HL-60 (cell line): Measurements from ENCODE around the gene PRR15L.

Experiments used
- CTCF ChIP-seq: IDR thresholded peaks from one replicate; pipeline ENCODE4 v1.5.1; 2011; ENCODE audit warnings: low read length, control low read depth, inconsistent platforms; ENCODE audit not compliant: insufficient read depth
- GABPA ChIP-seq: IDR thresholded peaks from 2 replicates; pipeline ENCODE4 v1.6.1; 2012; ENCODE audit warnings: low read depth
- POLR2AphosphoS5 ChIP-seq: IDR thresholded peaks from 2 replicates; pipeline ENCODE4 v1.6.1; 2012; ENCODE audit warnings: low read depth
- TF ChIP-seq, protein P1 (sequence below): IDR thresholded peaks from 2 replicates; pipeline ENCODE4 v1.6.1; 2012; ENCODE audit warnings: low read depth; ENCODE audit not compliant: insufficient replicate concordance

- TF ChIP-seq CTCF, result no peak
- TF ChIP-seq, protein P1, sequence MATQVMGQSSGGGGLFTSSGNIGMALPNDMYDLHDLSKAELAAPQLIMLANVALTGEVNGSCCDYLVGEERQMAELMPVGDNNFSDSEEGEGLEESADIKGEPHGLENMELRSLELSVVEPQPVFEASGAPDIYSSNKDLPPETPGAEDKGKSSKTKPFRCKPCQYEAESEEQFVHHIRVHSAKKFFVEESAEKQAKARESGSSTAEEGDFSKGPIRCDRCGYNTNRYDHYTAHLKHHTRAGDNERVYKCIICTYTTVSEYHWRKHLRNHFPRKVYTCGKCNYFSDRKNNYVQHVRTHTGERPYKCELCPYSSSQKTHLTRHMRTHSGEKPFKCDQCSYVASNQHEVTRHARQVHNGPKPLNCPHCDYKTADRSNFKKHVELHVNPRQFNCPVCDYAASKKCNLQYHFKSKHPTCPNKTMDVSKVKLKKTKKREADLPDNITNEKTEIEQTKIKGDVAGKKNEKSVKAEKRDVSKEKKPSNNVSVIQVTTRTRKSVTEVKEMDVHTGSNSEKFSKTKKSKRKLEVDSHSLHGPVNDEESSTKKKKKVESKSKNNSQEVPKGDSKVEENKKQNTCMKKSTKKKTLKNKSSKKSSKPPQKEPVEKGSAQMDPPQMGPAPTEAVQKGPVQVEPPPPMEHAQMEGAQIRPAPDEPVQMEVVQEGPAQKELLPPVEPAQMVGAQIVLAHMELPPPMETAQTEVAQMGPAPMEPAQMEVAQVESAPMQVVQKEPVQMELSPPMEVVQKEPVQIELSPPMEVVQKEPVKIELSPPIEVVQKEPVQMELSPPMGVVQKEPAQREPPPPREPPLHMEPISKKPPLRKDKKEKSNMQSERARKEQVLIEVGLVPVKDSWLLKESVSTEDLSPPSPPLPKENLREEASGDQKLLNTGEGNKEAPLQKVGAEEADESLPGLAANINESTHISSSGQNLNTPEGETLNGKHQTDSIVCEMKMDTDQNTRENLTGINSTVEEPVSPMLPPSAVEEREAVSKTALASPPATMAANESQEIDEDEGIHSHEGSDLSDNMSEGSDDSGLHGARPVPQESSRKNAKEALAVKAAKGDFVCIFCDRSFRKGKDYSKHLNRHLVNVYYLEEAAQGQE, result no peak
- no peak for TF ChIP-seq GABPA
- TF ChIP-seq POLR2AphosphoS5, result no peak
Observed at GRCh38 chr17:47957591-47958490, at the start of gene PRR15L.
